DND-41 (cell line): ENCODE data around the gene YEATS4.

Experiments used
- CTCF ChIP-seq: IDR thresholded peaks from 2 replicates; pipeline ENCODE4 v1.5.1; 2012; ENCODE audit warnings: borderline replicate concordance, low read length, moderate library complexity, mild to moderate bottlenecking; ENCODE audit not compliant: poor library complexity, severe bottlenecking; ENCODE audit errors: extremely low read depth
- EZH2 ChIP-seq: IDR thresholded peaks from 3 replicates; pipeline ENCODE4 v1.6.1; 2012; ENCODE audit warnings: borderline replicate concordance, low read depth, mild to moderate bottlenecking, moderate library complexity, low read length, inconsistent platforms; ENCODE audit not compliant: severe bottlenecking

- no peak for TF ChIP-seq CTCF
- TF ChIP-seq EZH2, result no peak
These were observed 15.5 kb upstream of the YEATS4 start for GRCh38 chr12:69343885-69344612.
